Measurements from ENCODE around the gene GDF7.

The GDF7 gene

GRCh38 chr2:20629181-20629580 lies 37.8 kb upstream of the GDF7 start:
- DNase-seq (ENCODE audit: low spot score), result no peak

GRCh38 chr2:20629581-20630171 lies 37.3 kb upstream of the GDF7 start:
- no peak for DNase-seq (ENCODE audit: low spot score)

GRCh38 chr2:20630967-20631366 lies 36.0 kb upstream of the GDF7 start:
- no peak for DNase-seq (ENCODE audit: low spot score)

GRCh38 chr2:20631617-20632307 lies 35.2 kb upstream of the GDF7 start:
- no peak for DNase-seq (ENCODE audit: low spot score)

GRCh38 chr2:20632446-20632990 lies 34.4 kb upstream of the GDF7 start:
- DNase-seq (ENCODE audit: low spot score), result no peak

GRCh38 chr2:20633001-20633400 lies 33.9 kb upstream of the GDF7 start:
- DNase-seq (ENCODE audit: low spot score), result no peak

GRCh38 chr2:20633794-20634506 lies 33.0 kb upstream of the GDF7 start:
- no peak for DNase-seq (ENCODE audit: low spot score)

GRCh38 chr2:20634507-20635112 lies 32.3 kb upstream of the GDF7 start:
- no peak for DNase-seq (ENCODE audit: low spot score)

- no peak for DNase-seq (ENCODE audit: low spot score)
These were observed 31.8 kb upstream of the GDF7 start for GRCh38 chr2:20635113-20635510.

- no peak for DNase-seq (ENCODE audit: low spot score)
These were observed 31.0 kb upstream of the GDF7 start for GRCh38 chr2:20635675-20636584.

- DNase-seq (ENCODE audit: low spot score), result no peak
These were observed 29.8 kb upstream of the GDF7 start for GRCh38 chr2:20637147-20637546.

GRCh38 chr2:20638014-20638413 lies 28.9 kb upstream of the GDF7 start:
- DNase-seq (ENCODE audit: low spot score), result no peak

- DNase-seq (ENCODE audit: low spot score), result no peak
These were observed 28.1 kb upstream of the GDF7 start for GRCh38 chr2:20638646-20639430.

GRCh38 chr2:20640411-20641122 lies 26.4 kb upstream of the GDF7 start:
- no peak for DNase-seq (ENCODE audit: low spot score)

GRCh38 chr2:20641123-20641985 lies 25.6 kb upstream of the GDF7 start:
- no peak for DNase-seq (ENCODE audit: low spot score)

GRCh38 chr2:20642055-20642971 lies 24.6 kb upstream of the GDF7 start:
- peak; percentile 69 for DNase-seq (ENCODE audit: low spot score)

- no peak for DNase-seq (ENCODE audit: low spot score)
These were observed 23.9 kb upstream of the GDF7 start for GRCh38 chr2:20643060-20643459.

GRCh38 chr2:20643826-20644225 lies 23.1 kb upstream of the GDF7 start:
- no peak for DNase-seq (ENCODE audit: low spot score)
